ENCODE data around the gene FAM174C. TPM values are rescaled to one million over a fixed set of nuclear protein-coding genes. Genes with fewer than 3 reads are reported as not detected.

FAM174C gene
- total RNA-seq, 1 donor from 2014 or later: 19.1 TPM

DNA sequence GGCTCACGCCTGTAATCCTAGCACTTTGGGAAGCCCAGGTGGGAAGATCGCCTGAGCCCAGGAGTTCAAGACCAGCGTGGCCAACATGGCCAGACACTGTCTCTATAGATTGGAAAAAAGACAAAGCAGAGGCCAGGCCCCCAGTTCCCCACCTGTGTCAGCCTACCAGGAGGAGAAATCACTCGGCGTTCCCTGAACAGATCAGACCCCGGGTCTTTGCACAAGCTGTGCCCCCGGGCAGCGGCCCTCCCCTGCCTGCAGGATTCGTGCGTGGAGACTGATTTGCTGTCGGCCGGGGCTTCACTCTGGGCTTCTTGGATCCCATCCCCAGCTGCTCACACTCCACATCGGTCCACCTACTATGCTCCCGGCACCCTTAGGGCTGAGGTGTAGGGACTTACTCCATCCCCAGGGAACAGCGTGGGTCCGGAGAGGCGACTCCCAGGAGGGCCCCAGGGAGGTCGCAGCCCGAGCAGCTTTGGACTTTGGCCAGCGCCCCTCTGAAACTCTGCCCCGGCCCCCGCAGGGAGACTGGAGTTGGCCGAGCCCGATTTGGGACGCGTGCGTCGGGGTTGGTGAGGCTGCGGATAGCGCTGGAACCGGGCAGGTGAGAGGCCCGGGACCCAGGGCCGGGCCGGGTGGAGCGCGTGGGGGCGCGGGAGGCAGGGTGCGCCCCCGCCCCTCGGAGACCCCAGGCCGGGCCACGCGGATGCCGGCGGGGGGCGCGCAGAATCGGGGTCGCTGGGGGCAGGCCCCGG is 9.8 kb downstream of the FAM174C start:
- no peak for DNase-seq (ENCODE audit: low read depth, low spot score)

DNA sequence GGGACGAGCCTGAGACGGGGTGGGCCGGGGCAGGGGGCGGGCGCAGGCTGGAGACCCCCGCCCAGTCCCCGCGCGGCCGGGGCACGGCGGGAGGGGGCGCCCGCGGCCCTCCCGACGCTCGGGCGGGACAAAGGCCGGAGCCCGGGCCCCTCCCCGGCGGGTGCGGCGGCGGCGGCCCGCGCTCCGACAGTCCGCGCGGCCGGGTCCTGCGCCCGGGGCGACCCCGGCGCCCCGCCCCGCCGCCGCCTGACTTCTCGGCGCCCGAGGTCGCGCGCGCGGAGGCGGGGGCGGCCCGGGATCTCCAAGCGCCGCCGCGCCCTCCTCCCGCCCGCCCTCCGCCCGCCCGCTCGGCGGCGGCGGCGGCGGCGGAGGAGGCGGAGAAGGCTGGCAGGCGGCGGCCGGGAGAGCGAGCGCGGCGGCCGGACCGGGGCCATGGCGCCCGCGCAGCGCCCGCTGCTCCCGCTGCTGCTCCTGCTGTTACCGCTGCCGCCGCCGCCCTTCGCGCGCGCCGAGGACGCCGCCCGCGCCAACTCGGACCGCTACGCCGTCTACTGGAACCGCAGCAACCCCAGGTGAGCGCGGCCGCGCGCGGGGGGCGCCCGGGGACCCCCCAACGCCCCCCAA is 10.5 kb downstream of the FAM174C start, which contains the start of gene EFNA2:
EFNA2 (plus strand) TSS at position 137 of the 624 bp plus-strand sequence; CDS start at position 433, 296 bp downstream.
- no peak for DNase-seq (ENCODE audit: low read depth, low spot score)

DNA sequence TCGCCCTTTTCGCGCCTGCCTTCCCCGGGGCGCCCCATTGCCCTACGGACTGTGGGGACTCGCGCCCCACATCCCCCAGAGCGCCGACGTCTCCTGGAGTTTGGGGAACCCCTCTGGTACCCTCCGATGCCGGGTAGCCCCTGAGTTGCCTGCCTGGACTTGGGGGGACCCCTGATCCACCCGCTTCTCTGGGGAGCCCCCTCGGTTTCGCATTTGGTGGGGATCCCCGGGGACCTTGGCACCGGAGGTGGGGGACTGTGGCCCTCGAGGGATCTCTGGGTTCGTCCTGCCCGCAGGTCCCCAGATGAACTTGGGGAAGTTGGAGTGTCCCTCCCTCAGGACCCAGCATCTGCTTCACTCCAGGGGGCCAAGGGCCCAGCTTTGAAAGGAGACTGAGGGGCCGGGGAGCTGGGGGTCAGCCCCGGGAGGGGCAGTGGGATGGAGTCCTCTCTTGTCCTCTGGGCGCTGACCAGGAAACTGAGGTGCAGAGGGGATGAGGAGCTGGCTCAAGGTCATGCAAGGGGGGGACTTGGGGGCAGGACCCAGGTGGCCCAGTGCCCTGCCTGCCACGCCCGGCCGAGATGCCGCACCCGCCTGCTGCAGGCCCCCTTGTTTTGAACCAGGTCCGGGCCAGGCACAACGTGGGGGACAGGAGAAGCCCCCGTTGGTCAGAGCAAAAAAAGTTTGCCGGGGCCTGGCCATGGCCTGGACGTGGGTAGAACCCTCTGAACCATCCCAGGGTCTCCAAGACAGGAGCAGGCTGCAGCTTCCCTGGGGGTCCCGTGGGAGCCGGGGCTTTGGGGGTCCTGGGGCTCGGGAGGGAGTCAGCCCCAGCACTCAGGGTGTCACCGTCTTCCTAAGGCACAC is 11.4 kb downstream of the FAM174C start:
- no peak for DNase-seq (ENCODE audit: low read depth, low spot score)

DNA sequence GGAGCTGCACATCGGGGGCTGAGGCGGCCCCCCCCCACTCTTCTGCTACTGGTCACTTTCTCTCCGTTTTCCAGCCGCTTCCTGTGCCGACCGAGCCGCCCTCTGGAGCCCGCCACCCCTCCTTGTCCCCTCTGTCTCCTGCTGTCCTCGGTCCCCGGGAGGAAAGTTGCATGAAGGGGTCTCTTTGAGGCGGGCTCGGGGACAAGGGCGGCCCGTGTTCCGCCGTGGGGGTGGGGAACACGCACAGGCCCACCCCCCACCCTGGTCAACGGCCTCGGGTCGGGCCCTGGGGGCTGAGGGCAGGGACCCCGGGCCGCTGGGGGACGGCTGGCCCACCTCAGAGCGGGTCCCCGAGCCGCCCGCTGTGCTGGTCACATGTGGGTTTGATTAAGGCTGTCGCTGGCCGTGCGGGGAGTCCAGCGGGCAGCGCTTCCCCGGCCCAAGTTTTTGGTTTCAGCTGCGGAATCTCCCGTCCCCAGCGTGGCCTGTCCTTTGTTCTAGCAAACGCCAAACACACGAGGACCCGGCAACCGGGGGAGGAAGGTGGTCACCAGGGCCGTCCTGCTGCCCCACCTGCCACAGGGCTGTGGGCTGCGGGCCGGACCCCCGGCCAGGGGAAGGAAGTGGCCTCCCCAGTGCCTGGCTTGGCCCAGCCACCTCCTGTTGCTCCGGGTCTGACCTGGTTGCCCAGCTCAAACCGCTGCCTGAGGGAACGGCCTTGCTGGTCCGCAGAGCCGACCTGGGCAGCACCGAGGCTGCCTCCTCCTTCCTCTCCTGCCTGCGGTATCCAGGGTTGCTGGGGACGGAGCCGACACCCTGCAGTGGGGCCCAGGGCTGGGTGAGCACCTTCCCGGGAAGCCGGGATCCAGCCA is 12.3 kb downstream of the FAM174C start:
- no peak for DNase-seq (ENCODE audit: low read depth, low spot score)

DNA sequence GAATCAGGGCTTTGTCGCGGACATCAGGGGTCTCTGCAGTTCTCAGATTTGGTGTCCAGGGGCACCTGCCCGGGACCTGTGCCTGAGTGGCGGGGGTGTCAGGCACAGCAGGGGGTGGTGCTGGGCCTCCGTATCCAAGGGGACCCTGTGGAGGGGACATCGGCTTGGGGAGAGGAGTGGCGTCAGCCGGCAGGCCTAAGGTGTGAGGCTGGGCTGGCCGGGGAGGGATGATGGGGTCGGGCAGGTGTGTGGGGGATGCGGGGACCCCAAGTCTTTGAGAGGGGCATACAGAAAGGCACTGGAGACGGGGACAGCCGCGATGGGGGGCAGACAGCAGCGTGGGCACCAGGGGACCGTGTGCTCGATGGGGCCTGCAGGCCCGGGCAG is 12.9 kb downstream of the FAM174C start:
- no peak for DNase-seq (ENCODE audit: low read depth, low spot score)

DNA sequence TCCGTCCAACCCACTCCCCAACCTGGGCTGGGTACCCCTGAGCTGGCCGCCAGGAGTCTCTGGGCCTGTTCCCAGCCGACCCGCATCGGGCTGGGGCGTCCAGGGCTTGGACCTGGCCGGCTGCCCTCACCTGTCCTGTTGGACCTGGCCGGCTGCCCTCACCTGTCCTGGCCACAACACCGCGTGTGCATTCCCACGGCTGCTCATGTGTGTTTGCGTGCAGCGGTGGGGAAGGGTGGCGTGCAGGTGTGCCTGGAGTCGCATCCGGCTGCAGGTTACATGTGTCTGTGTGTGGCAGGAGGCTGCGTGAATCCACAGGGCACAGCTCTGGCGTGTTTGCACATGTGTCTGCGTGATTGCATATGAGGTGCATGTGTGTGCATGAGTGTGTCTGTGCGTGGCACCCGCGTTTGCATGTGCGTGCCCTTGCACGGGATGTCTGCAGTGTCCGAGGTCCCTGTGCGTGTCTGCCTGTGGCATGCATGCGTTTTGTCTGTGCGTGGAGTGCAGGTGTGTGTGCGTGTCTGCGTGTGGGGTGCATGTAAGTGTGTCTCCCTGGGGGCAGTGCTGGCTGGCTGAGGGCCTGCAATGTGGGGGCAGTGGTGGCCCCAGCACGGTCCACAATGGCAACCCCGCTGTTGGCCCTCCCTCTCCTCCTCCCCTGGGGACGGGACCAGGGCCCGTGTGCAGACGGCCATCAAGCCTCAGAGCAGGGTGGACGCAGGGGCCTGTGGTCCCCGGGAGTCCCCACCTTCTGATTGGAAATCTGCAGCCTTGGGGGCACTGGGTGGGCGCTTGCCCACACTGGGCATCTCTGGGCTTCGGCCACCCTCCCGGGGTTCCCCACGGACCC is 13.7 kb downstream of the FAM174C start:
- DNase-seq (ENCODE audit: low read depth, low spot score): no peak

DNA sequence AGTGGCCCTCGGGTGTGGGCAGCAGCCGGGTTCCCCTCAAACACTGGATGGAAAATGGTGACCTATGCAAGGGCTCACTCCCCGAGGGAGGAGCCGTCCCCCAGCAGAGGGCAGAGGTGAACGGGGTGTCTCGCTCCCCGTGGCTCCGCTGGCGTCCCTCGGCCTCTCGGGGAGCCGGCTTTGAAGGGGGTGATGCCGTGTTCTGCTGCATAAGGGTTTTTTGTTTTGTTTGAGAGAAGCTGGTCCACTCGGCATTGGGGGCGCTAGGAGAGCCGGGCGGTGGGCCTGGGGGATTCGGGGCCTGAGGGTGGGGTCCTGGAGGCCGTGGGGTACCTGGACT is 14.3 kb downstream of the FAM174C start:
- no peak for DNase-seq (ENCODE audit: low read depth, low spot score)

DNA sequence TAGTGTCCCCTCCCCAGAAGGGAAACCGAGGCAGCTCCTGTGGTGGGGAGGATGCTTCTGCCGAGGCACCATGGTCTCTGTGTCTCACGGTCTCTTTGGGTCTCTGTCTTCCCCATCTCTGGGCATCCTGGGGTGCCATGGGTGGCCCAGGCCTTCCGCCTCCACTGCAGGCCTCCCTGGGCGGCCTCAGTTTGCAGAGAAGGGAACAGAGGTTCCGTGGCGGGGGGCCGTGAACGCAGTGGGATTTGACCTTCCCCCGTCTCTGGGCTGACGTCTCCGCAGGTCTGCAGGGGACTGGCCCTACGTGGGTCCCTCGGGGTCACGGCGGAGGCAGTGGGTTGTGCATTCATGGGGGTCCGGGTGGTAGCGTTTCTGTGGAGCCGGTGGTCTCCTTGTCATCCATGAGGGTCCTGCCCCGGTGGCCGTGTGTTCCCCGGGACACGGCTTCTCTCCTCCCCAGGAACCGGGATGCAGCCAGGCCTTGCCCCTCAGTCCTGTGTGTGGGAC is 14.9 kb downstream of the FAM174C start:
- no peak for DNase-seq (ENCODE audit: low read depth, low spot score)

DNA sequence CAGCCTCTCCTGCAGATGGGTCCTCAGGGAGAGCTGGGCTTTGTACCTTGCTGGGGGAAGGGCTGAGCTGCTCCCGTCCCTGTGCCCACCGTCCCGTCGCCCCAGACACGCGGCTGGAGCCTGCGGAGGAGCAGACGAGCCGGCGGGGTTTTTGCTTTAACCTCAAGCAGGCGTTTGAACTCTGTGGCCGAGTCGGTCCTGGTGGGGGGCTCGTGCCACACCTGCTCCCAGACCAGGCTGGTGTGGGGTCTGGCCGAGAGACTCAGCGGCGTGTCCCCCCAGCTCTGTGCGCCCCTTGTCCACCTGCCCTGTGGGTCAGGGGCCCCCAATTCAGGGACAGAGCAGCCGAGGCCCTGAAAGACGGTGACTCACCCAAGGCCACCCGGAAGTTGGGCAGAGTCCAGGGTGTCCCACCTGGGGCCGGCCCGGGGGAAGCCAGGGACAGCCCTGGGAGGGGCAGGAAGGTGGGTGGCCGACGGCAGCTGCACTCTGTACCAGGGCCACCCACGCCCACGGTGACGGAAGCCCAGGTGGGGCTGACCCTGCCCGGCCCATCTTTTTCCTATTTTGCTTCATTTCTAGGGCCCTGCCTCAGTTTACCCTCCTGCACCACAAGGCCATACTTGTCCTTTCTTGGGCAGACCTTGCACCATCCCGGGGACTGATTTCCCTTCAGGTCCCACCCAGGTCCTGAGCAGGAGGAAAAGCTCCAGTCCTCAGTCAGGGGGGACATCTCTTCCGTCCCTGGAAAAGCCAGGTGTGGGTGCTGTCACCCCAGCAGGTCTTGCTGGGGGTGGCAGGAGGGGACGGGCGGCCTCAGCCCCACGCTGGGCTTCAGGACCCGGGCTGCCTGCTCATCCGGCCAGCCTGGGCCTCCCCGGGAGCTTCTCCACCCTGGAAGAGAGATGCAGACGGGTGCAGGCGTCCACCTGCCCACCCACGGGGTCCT is 15.6 kb downstream of the FAM174C start:
- DNase-seq (ENCODE audit: low read depth, low spot score): no peak

DNA sequence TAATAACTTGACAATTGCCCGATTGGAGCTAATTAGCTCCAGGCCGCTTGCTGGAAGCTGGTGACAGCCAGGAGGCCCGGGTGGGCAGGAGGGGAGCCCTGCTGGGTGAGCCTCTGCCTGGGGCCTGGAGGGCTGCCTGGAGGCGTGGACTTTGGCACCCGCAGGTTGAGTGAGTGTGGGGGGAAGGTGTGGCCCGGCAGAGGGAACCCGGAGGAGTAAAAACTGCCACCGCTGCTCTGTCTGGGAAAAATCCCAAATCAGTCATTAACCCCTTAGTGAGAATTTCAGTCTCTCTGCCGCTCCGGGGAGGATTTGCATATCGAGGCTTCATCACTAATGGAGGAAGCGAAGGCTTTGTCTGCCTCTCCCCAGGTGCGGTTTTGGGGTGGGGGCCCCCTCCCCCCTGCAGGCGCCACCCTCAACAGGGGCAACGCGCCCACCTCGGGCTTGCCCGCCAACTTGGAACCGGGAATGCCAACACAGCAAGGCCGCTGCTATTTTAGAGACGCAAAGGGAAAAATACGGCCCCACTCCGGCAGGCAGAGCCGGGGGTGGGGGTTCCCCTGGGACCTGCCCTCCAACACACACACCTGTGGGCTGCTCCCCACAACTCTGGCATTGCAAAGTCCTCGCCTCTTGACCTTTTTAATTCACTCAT is 16.6 kb downstream of the FAM174C start:
- DNase-seq (ENCODE audit: low read depth, low spot score): no peak

DNA sequence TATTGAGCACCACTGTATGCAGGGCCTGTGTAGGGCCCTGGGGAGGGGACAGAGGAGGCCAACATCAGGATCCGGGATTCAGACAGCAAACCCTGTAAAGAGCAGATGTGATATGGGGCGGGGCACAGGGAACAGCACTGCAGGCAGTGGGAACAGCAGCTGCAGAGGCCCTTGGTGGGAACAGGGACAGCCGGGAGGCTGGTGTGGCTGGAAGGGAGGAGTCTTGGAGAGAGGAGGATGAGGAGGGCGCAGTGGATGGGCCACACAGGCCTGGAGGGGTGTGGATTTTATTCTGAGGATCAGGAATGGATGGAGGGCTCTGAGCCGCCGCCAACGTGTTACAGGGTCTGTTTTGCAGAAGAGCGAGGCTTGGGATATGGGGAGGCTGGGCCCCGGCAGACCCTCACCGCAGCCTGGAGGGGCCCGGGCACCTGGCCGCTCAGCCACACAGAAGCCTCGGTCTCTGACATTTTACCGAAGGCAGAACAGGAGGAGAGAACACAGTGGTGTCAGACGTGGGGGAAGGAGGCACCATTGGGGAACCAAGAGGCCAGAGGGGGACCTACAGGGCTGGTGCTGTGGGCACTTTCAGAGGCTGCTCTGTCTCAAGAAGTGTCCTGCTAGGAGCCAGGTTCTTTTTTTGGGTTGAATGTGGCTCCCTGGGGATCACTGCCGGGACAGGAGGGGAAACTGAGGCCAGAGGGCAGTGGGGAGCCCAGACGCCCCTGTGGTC is 17.3 kb downstream of the FAM174C start:
- DNase-seq (ENCODE audit: low read depth, low spot score): no peak

DNA sequence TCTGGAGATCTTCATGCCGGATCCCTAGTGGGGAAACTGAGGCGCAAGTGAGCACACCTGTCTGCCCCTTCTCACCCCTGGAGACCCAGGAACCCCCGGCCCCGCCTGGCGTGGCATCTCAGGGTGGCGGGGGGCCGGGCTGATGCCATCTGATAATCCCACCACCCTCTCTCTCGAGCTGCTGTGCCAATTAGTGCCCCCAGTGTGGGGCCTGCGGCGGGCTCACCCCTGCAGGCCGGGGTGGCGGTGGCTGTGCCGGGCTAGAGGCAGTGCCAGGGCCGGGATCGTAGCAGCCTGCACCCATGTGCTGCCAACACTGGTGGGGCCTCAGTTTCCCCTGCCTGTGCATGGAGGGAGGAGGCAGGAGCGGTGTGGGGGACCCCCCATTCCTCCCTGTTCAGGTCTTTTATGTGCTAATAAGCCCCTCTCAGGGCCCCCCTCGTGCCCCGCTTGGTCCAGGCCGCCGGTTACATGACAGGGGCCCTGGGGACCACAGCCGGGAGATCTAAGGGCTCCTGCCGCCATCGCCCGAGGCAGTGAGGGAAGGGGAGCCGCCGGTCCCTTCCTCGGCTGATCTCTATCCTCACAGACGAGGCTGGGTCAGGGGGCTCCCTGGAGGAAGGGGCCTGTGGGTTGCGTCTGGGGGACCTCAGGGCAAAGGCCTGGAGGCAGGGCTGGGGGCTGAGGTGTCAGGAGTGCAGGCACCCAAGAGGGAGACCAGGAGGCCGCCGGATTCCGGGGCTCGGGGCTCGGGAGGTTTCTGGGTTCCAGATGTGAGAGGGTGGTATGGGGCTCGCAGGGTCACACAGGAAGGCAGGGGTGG is 18.7 kb downstream of the FAM174C start:
- no peak for DNase-seq (ENCODE audit: low read depth, low spot score)

DNA sequence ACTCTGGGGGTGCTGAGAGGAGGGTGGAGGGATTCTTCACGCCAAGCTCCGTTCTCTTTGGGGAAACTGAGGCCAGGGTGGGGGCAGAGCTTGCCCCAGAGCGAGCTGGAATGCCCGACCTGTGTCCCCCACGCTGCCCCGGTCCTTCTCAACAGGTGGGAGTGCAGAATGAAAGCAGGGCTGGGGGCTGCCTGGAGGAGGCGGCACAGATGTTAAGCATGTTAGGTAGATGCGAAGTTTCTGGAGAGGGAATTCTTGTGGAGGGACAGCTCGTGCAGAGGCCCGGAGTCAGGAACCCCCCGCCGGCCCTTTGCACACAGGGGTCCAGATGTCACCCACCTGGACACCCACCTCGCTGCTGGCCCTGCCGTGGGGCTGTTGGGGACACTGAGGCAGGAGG is 19.4 kb downstream of the FAM174C start:
- DNase-seq (ENCODE audit: low read depth, low spot score): no peak

DNA sequence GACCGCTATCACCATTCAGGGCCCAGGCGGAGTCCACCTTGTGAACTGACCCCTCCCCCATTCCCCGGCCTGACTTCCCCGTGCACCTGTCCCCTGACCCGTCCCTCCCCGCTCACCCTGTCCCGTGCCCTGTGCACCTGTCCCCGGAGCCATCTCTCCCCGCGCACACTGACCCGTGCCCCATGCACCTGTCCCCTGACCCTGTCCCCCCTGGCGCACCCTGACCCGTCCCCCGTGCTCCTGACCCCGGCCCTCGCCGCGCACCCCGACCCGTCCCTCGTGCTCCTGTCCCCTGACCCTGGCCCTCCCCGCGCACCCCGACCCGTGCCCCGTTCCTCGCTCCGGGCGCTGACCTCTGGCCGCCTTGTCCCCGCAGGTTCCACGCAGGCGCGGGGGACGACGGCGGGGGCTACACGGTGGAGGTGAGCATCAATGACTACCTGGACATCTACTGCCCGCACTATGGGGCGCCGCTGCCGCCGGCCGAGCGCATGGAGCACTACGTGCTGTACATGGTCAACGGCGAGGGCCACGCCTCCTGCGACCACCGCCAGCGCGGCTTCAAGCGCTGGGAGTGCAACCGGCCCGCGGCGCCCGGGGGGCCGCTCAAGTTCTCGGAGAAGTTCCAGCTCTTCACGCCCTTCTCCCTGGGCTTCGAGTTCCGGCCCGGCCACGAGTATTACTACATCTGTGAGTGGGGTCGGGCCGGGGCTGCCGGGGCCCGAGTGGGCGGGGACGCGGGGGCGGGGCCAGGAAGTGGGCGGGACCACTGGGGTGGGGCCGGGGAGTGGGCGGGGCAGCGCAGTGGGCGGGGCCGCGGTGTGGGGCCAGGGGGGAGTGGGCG is 20.1 kb downstream of the FAM174C start:
- no peak for DNase-seq (ENCODE audit: low read depth, low spot score)

DNA sequence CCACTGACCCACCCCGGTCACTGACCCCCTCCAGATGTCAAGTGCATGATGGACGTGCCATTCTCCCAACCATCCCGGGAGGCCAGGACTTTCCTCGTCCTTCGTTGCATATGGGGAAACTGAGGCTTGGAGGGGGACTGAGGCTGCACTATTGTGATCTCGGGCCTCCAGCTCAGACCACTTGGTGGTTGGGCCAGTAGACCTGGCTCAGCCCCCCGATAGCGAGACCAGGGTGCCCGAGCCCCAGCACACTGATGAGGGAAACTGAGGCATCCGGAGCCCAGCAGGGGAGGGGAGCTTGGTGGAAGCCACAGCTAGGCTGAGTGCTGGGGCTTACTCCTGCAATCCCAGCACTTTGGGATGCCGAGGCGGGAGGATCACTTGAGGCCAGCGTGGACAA is 20.7 kb downstream of the FAM174C start:
- no peak for DNase-seq (ENCODE audit: low read depth, low spot score)
